IMR-90 (cell line): ENCODE data around the gene MLST8. TPM values are rescaled to one million over a fixed set of nuclear protein-coding genes. Genes with fewer than 3 reads are reported as not detected.

Experiments
- ATAC-seq: fragments of 200-7000 bp; cut with Tn5 transposase; 2 replicates; pipeline ENCODE4 v1.9.1; 2020; ENCODE audit warnings: low read depth, mild to moderate bottlenecking, moderate library complexity
- BruUV-seq: library from RNA; stranded (reverse); fragments of 400-500 nt; replicated peaks from 2 replicates; lab custom pipeline; 2021; lab: Mats Ljungman, UMichigan
- CTCF ChIA-PET: fragments of 300-600 bp; formaldehyde crosslinking; extraction: SDS; loops from one replicate; lab custom pipeline; 2021; ENCODE audit warnings: antibody characterized with exemption; lab: Yijun Ruan, JAX
- POLR2A ChIA-PET: fragments of 300-600 bp; sonication (Branson Sonifier 250); formaldehyde crosslinking; loops from one replicate; lab custom pipeline; 2022; ENCODE audit warnings: antibody characterized with exemption; ENCODE audit not compliant: unreplicated experiment; lab: Charles Lee
- DNase-seq: peaks from one replicate; pipeline ENCODE4 v3.0.0; 2013
- H2AFZ ChIP-seq: replicated peaks from 2 replicates; pipeline ENCODE3; 2013; ENCODE audit warnings: low read length, mild to moderate bottlenecking; ENCODE audit not compliant: poor library complexity
- H2AK5ac ChIP-seq: 2 replicates; pipeline ENCODE4 v1.6.1; 2013; ENCODE audit warnings: low read depth, low read length, inconsistent platforms
- H2AK9ac ChIP-seq: replicated peaks from 2 replicates; pipeline ENCODE3; 2013; ENCODE audit warnings: mild to moderate bottlenecking, low read depth, low read length, moderate library complexity; ENCODE audit not compliant: poor library complexity
- H2BK120ac ChIP-seq: 2 replicates; pipeline ENCODE4 v1.6.1; 2013; ENCODE audit warnings: low read depth, low read length, inconsistent platforms
- H2BK15ac ChIP-seq: 3 replicates; pipeline ENCODE4 v1.6.1; 2013; ENCODE audit warnings: low read depth, low read length, inconsistent platforms
- H2BK20ac ChIP-seq: 2 replicates; pipeline ENCODE4 v1.6.1; 2013; ENCODE audit warnings: low read depth, mild to moderate bottlenecking, inconsistent platforms, low read length, moderate library complexity
- H2BK5ac ChIP-seq: 2 replicates; pipeline ENCODE4 v1.6.1; 2013; ENCODE audit warnings: mild to moderate bottlenecking, low read depth, low read length, inconsistent platforms; ENCODE audit not compliant: poor library complexity, severe bottlenecking
- H3K14ac ChIP-seq: replicated peaks from 2 replicates; pipeline ENCODE4 v1.6.1; 2013; ENCODE audit warnings: low read depth, low read length, inconsistent platforms
- H3K18ac ChIP-seq: 2 replicates; pipeline ENCODE4 v1.6.1; 2013; ENCODE audit warnings: low read depth, low read length, control low read depth
- H3K23ac ChIP-seq: 2 replicates; pipeline ENCODE4 v1.6.1; 2013; ENCODE audit warnings: low read depth, low read length, inconsistent platforms
- H3K27ac ChIP-seq: 2 replicates; pipeline ENCODE4 v1.5.1; 2013; ENCODE audit warnings: mild to moderate bottlenecking, control low read depth, low read length; ENCODE audit not compliant: insufficient read depth
- H3K27me3 ChIP-seq: 2 replicates; pipeline ENCODE4 v1.6.1; 2013; ENCODE audit warnings: low read length; ENCODE audit not compliant: control insufficient read depth, insufficient read depth
- H3K36me3 ChIP-seq: 2 replicates; pipeline ENCODE4 v1.6.1; 2013; ENCODE audit warnings: low read length, mixed read lengths; ENCODE audit not compliant: control insufficient read depth, insufficient read depth
- H3K4ac ChIP-seq: 2 replicates; pipeline ENCODE4 v1.6.1; 2013; ENCODE audit warnings: low read depth, low read length, inconsistent platforms
- H3K4me1 ChIP-seq: 2 replicates; pipeline ENCODE4 v1.6.1; 2013; ENCODE audit warnings: low read length, mixed read lengths; ENCODE audit not compliant: control insufficient read depth, insufficient read depth
- H3K4me2 ChIP-seq: 2 replicates; pipeline ENCODE4 v1.6.1; 2013; ENCODE audit warnings: low read depth, mild to moderate bottlenecking, control low read depth, low read length, moderate library complexity
- H3K4me3 ChIP-seq: 2 replicates; pipeline ENCODE4 v1.5.1; 2013; ENCODE audit warnings: low read depth, mild to moderate bottlenecking, control low read depth, low read length, moderate library complexity; ENCODE audit not compliant: insufficient read depth
- H3K56ac ChIP-seq: 2 replicates; pipeline ENCODE4 v1.6.1; 2013; ENCODE audit warnings: low read length, inconsistent platforms; ENCODE audit not compliant: insufficient read depth; ENCODE audit errors: extremely low read depth
- H3K79me1 ChIP-seq, 2 experiments: 2 replicates each; pipeline ENCODE4 v1.6.1; 2013; ENCODE audit warnings: low read length in 2 of 2, inconsistent platforms in 1 of 2, low read depth in 1 of 2
- H3K9ac ChIP-seq: 2 replicates; pipeline ENCODE4 v1.6.1; 2013; ENCODE audit warnings: low read depth, low read length, control low read depth
- H3K9me1 ChIP-seq: 2 replicates; pipeline ENCODE4 v1.6.1; 2013; ENCODE audit warnings: low read length, inconsistent platforms; ENCODE audit not compliant: insufficient read depth
- H3K9me3 ChIP-seq: 2 replicates; pipeline ENCODE4 v1.6.1; 2013; ENCODE audit warnings: low read length; ENCODE audit not compliant: control insufficient read depth, insufficient read depth
- H4K20me1 ChIP-seq: 2 replicates; pipeline ENCODE4 v1.6.1; 2013; ENCODE audit warnings: low read length, inconsistent platforms; ENCODE audit not compliant: insufficient read depth
- H4K5ac ChIP-seq: 2 replicates; pipeline ENCODE4 v1.6.1; 2013; ENCODE audit warnings: mild to moderate bottlenecking, low read depth, low read length, control low read depth
- H4K8ac ChIP-seq, 2 experiments: 2 replicates each; pipeline ENCODE4 v1.6.1; 2013; ENCODE audit warnings: low read depth in 2 of 2, low read length in 2 of 2, control low read depth in 1 of 2, inconsistent platforms in 1 of 2
- H4K91ac ChIP-seq: 2 replicates; pipeline ENCODE4 v1.6.1; 2013; ENCODE audit warnings: low read depth, low read length, inconsistent platforms; ENCODE audit not compliant: insufficient read depth
- CHD1 ChIP-seq: IDR thresholded peaks from 2 replicates; pipeline ENCODE4 v1.6.1; 2012; ENCODE audit warnings: low read depth, low read length, improper control_type of control experiment
- POLR2A ChIP-seq: IDR thresholded peaks from 2 replicates; pipeline ENCODE4 v1.6.1; 2012; ENCODE audit warnings: mild to moderate bottlenecking, low read depth, low read length
- WGBS, 2 experiments: methylation state at CpG; one replicate each; pipeline versions ENCODE4 v1.1.5 to v1.1.7; 2013; ENCODE audit warnings: missing lambda C conversion rate in 2 of 2; ENCODE audit not compliant: insufficient read length in 1 of 2; ENCODE audit errors: extremely low coverage in 2 of 2; 5-methylcytosine and 5-hydroxymethylcytosine counted together
- dilution Hi-C: fragments of 300-500 bp; cut with HindIII; formaldehyde crosslinking; loops from one replicate; pipeline ENCODE4 v1.14.3; 2018; ENCODE audit warnings: low sequenced_read_pairs; ENCODE audit not compliant: unreplicated experiment
- in situ Hi-C: fragments of 300-500 bp; cut with MboI; formaldehyde crosslinking; loops from 3 replicates; pipeline ENCODE4 v1.14.3; 2019; ENCODE audit warnings: low sequenced_read_pairs, inconsistent platforms, mixed read lengths
- intact Hi-C: fragments of 100-400 bp; cut with micrococcal nuclease; formaldehyde crosslinking; loops from 2 replicates; pipeline ENCODE4 v1.10.0; 2022
- polyA plus RNA-seq, 3 experiments: library from polyadenylated mRNA; depleted of rRNA; stranded (reverse); fragments of >200 nt; gene quantifications; 2 replicates each; pipeline ENCODE4 v1.2.3, GENCODE V29; 2012; ENCODE audit warnings: low replicate concordance in 1 of 3
- total RNA-seq: library from RNA; depleted of rRNA; stranded (reverse); fragments of >200 nt; gene quantifications from 2 replicates; pipeline ENCODE4 v1.2.3, GENCODE V29; 2012

MLST8 gene
- total and polyA plus RNA-seq, 2 of the 4 experiments (the other 2 are of a cell fraction) = 34.4 to 93.7 TPM

- WGBS, 2 experiments = 58% methylated on average over 2 of the region's 5 CpGs; no CpG with 5 or more reads in 1 of the 2 experiments
- Histone ChIP-seq H4K20me1 (peaks cover 86% of the 10 kb centered on the region), H3K56ac (peak overlapping the region; percentile 33; the same call in 1 of the 2 replicates), H2AFZ (no peak overlapping the region), H3K9ac (peak overlapping the region; percentile 82), H3K27me3 (no peaks in the 10 kb centered on the region), H3K23ac (peak overlapping the region; percentile 41), H3K4me1 (peaks cover 47% of the 10 kb centered on the region), H3K9me3 (no peaks in the 10 kb centered on the region), H3K4ac (peak overlapping the region; percentile 55), H4K5ac (no peak overlapping the region), H3K4me2 (peak overlapping the region; percentile 85), H4K8ac (0 out of 4 replicates have a peak overlapping the region, but pooled peaks of 1 of the 2 experiments have one; percentile 30), H2BK20ac (no peak overlapping the region), H2BK5ac (peak overlapping the region; percentile 45), H2AK5ac (peak overlapping the region; percentile 82), H3K4me3 (peak overlapping the region; percentile 86), H4K91ac (peak overlapping the region; percentile 17; the same call in 1 of the 2 replicates), H3K18ac (no peak overlapping the region), H3K9me1 (peaks cover 8% of the 10 kb centered on the region; the same call in 1 of the 2 replicates), H3K14ac (peak overlapping the region; percentile 57), H3K27ac (peak overlapping the region; percentile 85), H2AK9ac (peak overlapping the region; percentile 95), H2BK15ac (no peak overlapping the region), H3K79me1 (peaks cover 5 to 88% of the 10 kb centered on the region in 2 experiments; a peak in 3 of 4 replicates), H2BK120ac (no peak overlapping the region), H3K36me3 (peaks cover 23% of the 10 kb centered on the region)
- no peak for DNase-seq
- no TSS peak for BruUV-seq
- no peak for TF ChIP-seq CHD1
- TF ChIP-seq POLR2A = peak; percentile 6; the same call in 1 of the 2 replicates
- dilution Hi-C loops = no loop called here
- intact Hi-C loops = no loop called here
- POLR2A ChIA-PET = interaction anchor here (0.5 kb wide), 1 partner anchor 130 kb away, joined by 6 read pairs; the partner anchor contains the start of gene NHERF2
- no peak for ATAC-seq
- in situ Hi-C loops = no loop called here
- CTCF ChIA-PET = no interaction called here
Measured at GRCh38 chr16:2156849-2157224, 48.4 kb upstream of the MLST8 start.
